GM23338 (cell line): ENCODE measurements around the gene CACNA1C. TPM values are rescaled to one million over a fixed set of nuclear protein-coding genes. Genes with fewer than 3 reads are reported as not detected.

Experiments used
- ATAC-seq: fragments of 200-7000 bp; cut with Tn5 transposase; 3 replicates; pipeline ENCODE4 v1.9.1; 2020
- DNase-seq: peaks from one replicate; pipeline ENCODE4 v3.0.0-alpha.2; 2015; ENCODE audit warnings: low spot score
- H2AFZ ChIP-seq: fragments of 200-600 bp; sonication (generic); 2 replicates; pipeline ENCODE4 v1.8.0; 2016; ENCODE audit warnings: antibody characterized with exemption, mild to moderate bottlenecking, moderate library complexity
- H3F3A ChIP-seq: fragments of 200-600 bp; sonication (generic); replicated peaks from 2 replicates; pipeline ENCODE4 v1.8.0; 2017; ENCODE audit warnings: antibody characterized with exemption, mixed run types, low read depth
- H3K27ac ChIP-seq: fragments of 200-600 bp; sonication (generic); 2 replicates; pipeline ENCODE4 v1.6.1; 2016; ENCODE audit warnings: low read depth
- H3K27me3 ChIP-seq: fragments of 200-600 bp; sonication (generic); 2 replicates; pipeline ENCODE4 v1.8.0; 2016; ENCODE audit warnings: mild to moderate bottlenecking, mixed run types, moderate library complexity; ENCODE audit not compliant: insufficient read depth
- H3K36me3 ChIP-seq: fragments of 200-600 bp; sonication (generic); 2 replicates; pipeline ENCODE4 v1.8.0; 2016; ENCODE audit warnings: mild to moderate bottlenecking; ENCODE audit not compliant: insufficient read depth
- H3K4me1 ChIP-seq: fragments of 200-600 bp; sonication (generic); 2 replicates; pipeline ENCODE4 v1.8.0; 2016; ENCODE audit warnings: mild to moderate bottlenecking, moderate library complexity; ENCODE audit not compliant: insufficient read depth
- H3K4me2 ChIP-seq: fragments of 200-600 bp; sonication (generic); 2 replicates; pipeline ENCODE4 v1.7.1; 2017; ENCODE audit warnings: mixed run types
- H3K4me3 ChIP-seq: fragments of 200-600 bp; sonication (generic); 2 replicates; pipeline ENCODE4 v1.6.1; 2016; ENCODE audit warnings: mixed run types
- H3K79me2 ChIP-seq: fragments of 200-600 bp; sonication (generic); replicated peaks from 2 replicates; pipeline ENCODE4 v1.8.0; 2017; ENCODE audit warnings: mild to moderate bottlenecking; ENCODE audit not compliant: insufficient read depth
- H3K9me2 ChIP-seq: fragments of 200-600 bp; sonication (generic); 2 replicates; pipeline ENCODE4 v1.8.0; 2017; ENCODE audit not compliant: insufficient read depth
- H4K20me1 ChIP-seq: fragments of 200-600 bp; sonication (generic); replicated peaks from 2 replicates; pipeline ENCODE4 v1.8.0; 2017; ENCODE audit warnings: mild to moderate bottlenecking; ENCODE audit not compliant: insufficient read depth
- H3K27ac Mint-ChIP-seq: 2 replicates; pipeline ENCODE4 v1.8.0; 2020; ENCODE audit warnings: inconsistent platforms, mild to moderate bottlenecking, moderate library complexity, mixed read lengths
- H3K27me3 Mint-ChIP-seq: 3 replicates; pipeline ENCODE4 v1.8.0; 2022; ENCODE audit warnings: low read depth, mild to moderate bottlenecking, moderate library complexity, mixed read lengths, inconsistent platforms; ENCODE audit not compliant: insufficient read depth, poor library complexity
- H3K36me3 Mint-ChIP-seq: 3 replicates; pipeline ENCODE4 v1.8.0; 2021; ENCODE audit warnings: low read depth, mild to moderate bottlenecking, inconsistent platforms, moderate library complexity, mixed read lengths
- H3K4me1 Mint-ChIP-seq: 3 replicates; pipeline ENCODE4 v1.8.0; 2020; ENCODE audit warnings: mild to moderate bottlenecking, inconsistent platforms, mixed read lengths
- H3K4me3 Mint-ChIP-seq: 3 replicates; pipeline ENCODE4 v1.8.0; 2021; ENCODE audit warnings: moderate library complexity, mild to moderate bottlenecking, inconsistent platforms, mixed read lengths
- H3K9me3 Mint-ChIP-seq: 3 replicates; pipeline ENCODE4 v1.8.0; 2020; ENCODE audit warnings: moderate library complexity, mild to moderate bottlenecking, inconsistent platforms, mixed read lengths
- CREB1 ChIP-seq: fragments of 250-450 bp; sonication (Bioruptor Pico); IDR thresholded peaks from 2 replicates; pipeline ENCODE4 v1.5.0; 2020; ENCODE audit warnings: low read depth, mild to moderate bottlenecking, moderate library complexity
- CTCF ChIP-seq, 2 experiments: fragments of 200-600 bp in 1 of 2; sonication (generic) in 1 of 2; conservative IDR thresholded peaks; 2 replicates each; pipeline versions ENCODE4 v1.5.1 to v1.6.1; 2016 to 2017; ENCODE audit warnings: antibody characterized with exemption in 2 of 2, low read depth in 2 of 2, mild to moderate bottlenecking in 2 of 2, moderate library complexity in 1 of 2
- ETS1 ChIP-seq: IDR thresholded peaks from 2 replicates; pipeline ENCODE4 v1.6.1; 2016; ENCODE audit warnings: antibody characterized with exemption
- EZH2 ChIP-seq: fragments of 200-600 bp; sonication (generic); IDR thresholded peaks from one replicate; pipeline ENCODE4 v1.8.0; 2017; ENCODE audit warnings: antibody characterized with exemption, mild to moderate bottlenecking, low read depth; ENCODE audit not compliant: unreplicated experiment
- EZH2phosphoT487 ChIP-seq: fragments of 200-600 bp; sonication (generic); IDR thresholded peaks from one replicate; pipeline ENCODE4 v1.8.1; 2018; ENCODE audit warnings: antibody characterized with exemption; ENCODE audit not compliant: unreplicated experiment
- JUNB ChIP-seq: IDR thresholded peaks from one replicate; pipeline ENCODE4 v1.6.1; 2016; ENCODE audit warnings: antibody characterized with exemption; ENCODE audit not compliant: unreplicated experiment
- NANOG ChIP-seq: IDR thresholded peaks from 2 replicates; pipeline ENCODE4 v1.6.1; 2016; ENCODE audit warnings: antibody characterized with exemption, borderline replicate concordance
- POLR2AphosphoS5 ChIP-seq: IDR thresholded peaks from 2 replicates; pipeline ENCODE4 v1.6.1; 2016; ENCODE audit warnings: antibody characterized with exemption, low read depth
- REST ChIP-seq: IDR thresholded peaks from one replicate; pipeline ENCODE4 v1.6.1; 2018; ENCODE audit warnings: antibody characterized with exemption; ENCODE audit not compliant: unreplicated experiment
- STAT1 ChIP-seq: IDR thresholded peaks from one replicate; pipeline ENCODE4 v1.6.1; 2016; ENCODE audit warnings: antibody characterized with exemption; ENCODE audit not compliant: unreplicated experiment
- ZNF114 ChIP-seq: fragments of 250-450 bp; sonication (Bioruptor Pico); IDR thresholded peaks from 2 replicates; pipeline ENCODE4 v1.5.0; 2020; ENCODE audit warnings: mild to moderate bottlenecking, moderate library complexity
- ZNF331 ChIP-seq: fragments of 250-450 bp; sonication (Bioruptor Pico); IDR thresholded peaks from 2 replicates; pipeline ENCODE4 v1.5.0; 2020; ENCODE audit warnings: low read depth, mild to moderate bottlenecking, moderate library complexity
- ZNF462 ChIP-seq: fragments of 250-450 bp; sonication (Bioruptor Pico); IDR thresholded peaks from 2 replicates; pipeline ENCODE4 v1.5.0; 2020; ENCODE audit warnings: mild to moderate bottlenecking, moderate library complexity
- polyA plus RNA-seq: library from polyadenylated mRNA; unstranded; fragments of >200 nt; fragmentation: Nextera tagmentation; extraction: Ambion mirVana; gene quantifications from 2 replicates; pipeline ENCODE4 v1.2.1, GENCODE V29; 2016
- total RNA-seq: library from RNA; depleted of rRNA; stranded (reverse); fragments of >200 nt; shearing (Covaris generic); gene quantifications from 2 replicates; pipeline ENCODE4 v1.2.3, GENCODE V29; 2014

The CACNA1C gene
- total and polyA plus RNA-seq, 2 experiments from 2014 or later: 0.78 to 2.1 TPM

GRCh38 chr12:2110849-2111566 lies 58.2 kb downstream of the CACNA1C start:
- Histone ChIP-seq H3K27ac (no peak overlapping the region), H4K20me1 (no peaks in the 10 kb centered on the region)

More at GRCh38 chr12:2110849-2111566, 58.2 kb downstream of the CACNA1C start:
- Histone ChIP-seq H2AFZ (no peak overlapping the region), H3K9me2 (no peaks in the 10 kb centered on the region), H3K79me2 (no peaks in the 10 kb centered on the region), H3K4me3 (no peak overlapping the region), H3F3A (no peaks in the 10 kb centered on the region), H3K36me3 (no peaks in the 10 kb centered on the region), H3K4me2 (no peak overlapping the region), H3K27me3 (no peaks in the 10 kb centered on the region), H3K4me1 (no peaks in the 10 kb centered on the region)
- no peaks in the 10 kb centered on the region for H3K36me3 Mint-ChIP-seq
- no peaks in the 10 kb centered on the region; the same call in 2 of the 3 replicates for H3K9me3 Mint-ChIP-seq
- no peak for TF ChIP-seq REST
- TF ChIP-seq ETS1: no peak
- no peak for TF ChIP-seq JUNB
- no peak for TF ChIP-seq EZH2
- TF ChIP-seq ZNF462: no peak
- TF ChIP-seq NANOG: no peak
- TF ChIP-seq ZNF331 (CRISPR knock-in tag): no peak
- no peak for TF ChIP-seq CTCF (conservative IDR thresholded peaks at IDR 0.05; ENCODE audit: low read depth in 2 of 2)
- TF ChIP-seq POLR2AphosphoS5: no peak
- TF ChIP-seq EZH2phosphoT487: no peak
- TF ChIP-seq CREB1 (CRISPR knock-in tag): no peak
- TF ChIP-seq ZNF114 (CRISPR knock-in tag): no peak
- no peak for TF ChIP-seq STAT1
- H3K4me1 Mint-ChIP-seq: no peaks in the 10 kb centered on the region; the same call in 2 of the 3 replicates
- DNase-seq (no peak), ATAC-seq (no peak)
- no peak overlapping the region for H3K27ac Mint-ChIP-seq
- peaks cover 4% of the 10 kb centered on the region for H3K27me3 Mint-ChIP-seq
- H3K4me3 Mint-ChIP-seq: no peak overlapping the region
